ENCODE measurements around the gene CCDC144A. TPM values are rescaled to one million over a fixed set of nuclear protein-coding genes. Genes with fewer than 3 reads are reported as not detected.
A peak's percentile ranks its signal among the peaks of the same experiment; 100 is the strongest.
"Not testable (repeated sequence)": the region's sequence is repeated elsewhere in the genome, so short reads cannot be mapped to it uniquely, and the experiment has no call there.

CCDC144A gene
- polyA plus RNA-seq, 2 of the 4 experiments (the other 2 are of a cell fraction), result 2.5 to 12.7 TPM

- TF ChIP-seq, protein P1, sequence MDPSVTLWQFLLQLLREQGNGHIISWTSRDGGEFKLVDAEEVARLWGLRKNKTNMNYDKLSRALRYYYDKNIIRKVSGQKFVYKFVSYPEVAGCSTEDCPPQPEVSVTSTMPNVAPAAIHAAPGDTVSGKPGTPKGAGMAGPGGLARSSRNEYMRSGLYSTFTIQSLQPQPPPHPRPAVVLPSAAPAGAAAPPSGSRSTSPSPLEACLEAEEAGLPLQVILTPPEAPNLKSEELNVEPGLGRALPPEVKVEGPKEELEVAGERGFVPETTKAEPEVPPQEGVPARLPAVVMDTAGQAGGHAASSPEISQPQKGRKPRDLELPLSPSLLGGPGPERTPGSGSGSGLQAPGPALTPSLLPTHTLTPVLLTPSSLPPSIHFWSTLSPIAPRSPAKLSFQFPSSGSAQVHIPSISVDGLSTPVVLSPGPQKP (IDR thresholded peaks at IDR 0.05; ENCODE audit: low read depth, low read length), result no peak
- no peak for TF ChIP-seq CBX8 (IDR thresholded peaks at IDR 0.05)
- no peak for TF ChIP-seq HOXA7 (CRISPR knock-in tag; IDR thresholded peaks at IDR 0.05)
- TF ChIP-seq RARB (CRISPR knock-in tag; IDR thresholded peaks at IDR 0.05), result no peak
These were observed 36.5 kb upstream of the CCDC144A start, which contains the start of gene ZNF624 (continued) for GRCh38 chr17:16653367-16654041.

GRCh38 chr17:16661217-16661616 lies 28.8 kb upstream of the CCDC144A start:
- TF ChIP-seq HOXA7 (CRISPR knock-in tag; IDR thresholded peaks at IDR 0.05) (no peak), ZC3H11A (IDR thresholded peaks at IDR 0.05) (no peak), HES2 (IDR thresholded peaks at IDR 0.05) (no peak), JUNB (IDR thresholded peaks at IDR 0.05) (no peak), ESRRA (IDR thresholded peaks at IDR 0.05; ENCODE audit: borderline replicate concordance, low read length) (no peak), CHD4 (IDR thresholded peaks at IDR 0.05; ENCODE audit: borderline replicate concordance) (no peak), RARB (CRISPR knock-in tag; IDR thresholded peaks at IDR 0.05) (no peak), CTCF (IDR thresholded peaks at IDR 0.05) (no peak), HEYL (CRISPR knock-in tag; IDR thresholded peaks at IDR 0.05) (no peak), NFE2L2 (conservative IDR thresholded peaks at IDR 0.05; ENCODE audit: low read length) (no peak)
- Histone ChIP-seq H3K4me1 (no peaks in the 10 kb centered on the region), H3K27ac (no peak overlapping the region), H3K9me3 (no peaks in the 10 kb centered on the region; the same call in 2 of the 3 replicates), H3K4me3 (no peak overlapping the region), H3K4me2 (no peak overlapping the region)
- no peak for FAIRE-seq
- CTCF ChIA-PET, result no interaction called here
- POLR2A ChIA-PET, result no interaction called here
- no peak for DNase-seq (ENCODE audit: low read depth in 1 of 2, low spot score in 1 of 2)
- no peak for ATAC-seq

DNA sequence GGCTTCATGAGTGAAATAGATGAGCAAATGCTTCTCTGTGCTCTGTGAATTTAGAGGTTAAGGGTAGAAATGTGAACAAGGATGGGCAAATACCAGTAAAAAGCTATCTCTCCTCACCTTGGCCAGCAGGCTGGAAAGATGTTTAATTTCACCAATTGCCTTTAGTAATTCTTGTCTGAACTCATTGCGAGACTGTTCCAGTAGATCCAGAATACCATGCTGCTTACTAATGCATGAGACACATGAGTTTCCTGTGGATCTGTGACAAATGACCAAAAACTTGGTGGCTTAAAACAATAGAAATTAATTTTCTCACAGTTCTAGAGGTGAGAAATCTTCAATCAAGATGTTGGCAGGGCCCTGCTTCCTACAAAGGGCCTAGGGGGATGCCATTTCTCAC lies 27.1 kb upstream of the CCDC144A start:
- 54% methylated on average over 1 of the region's 1 CpG for WGBS (ENCODE audit: missing lambda C conversion rate)
- DNase-seq (ENCODE audit: low read depth in 1 of 2, low spot score in 1 of 2) (no peak), ATAC-seq (no peak), FAIRE-seq (no peak)
- TF ChIP-seq JUNB (IDR thresholded peaks at IDR 0.05), result no peak
- CTCF ChIA-PET, result interaction anchor here (0.6 kb wide), 1 partner anchor 22 kb away, joined by 3 read pairs; no protein-coding TSS in a partner anchor
- Histone ChIP-seq H3K9me3 (no peaks in the 10 kb centered on the region; the same call in 2 of the 3 replicates), H3K4me1 (no peaks in the 10 kb centered on the region), H3K4me3 (no peak overlapping the region), H3K4me2 (no peak overlapping the region), H3K27ac (no peak overlapping the region)
- POLR2A ChIA-PET, result no interaction called here

DNA sequence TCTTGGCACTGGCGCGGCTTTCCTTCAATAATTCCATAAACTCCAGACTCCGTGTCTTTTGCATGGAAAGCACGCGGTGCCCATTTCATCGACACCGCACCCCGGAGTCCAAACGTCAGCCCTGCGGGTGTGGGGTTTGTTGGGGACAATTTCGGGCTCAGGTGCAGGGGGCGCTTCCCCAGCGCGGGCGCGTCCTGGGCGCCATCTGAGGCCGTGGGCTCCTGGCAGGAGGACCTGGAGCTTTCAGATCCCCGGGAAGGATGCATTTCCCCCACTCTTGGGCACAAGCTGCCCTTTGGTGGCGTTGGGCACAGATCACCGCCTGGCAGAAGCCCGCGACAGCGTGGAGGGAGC lies 23.5 kb upstream of the CCDC144A start:
- DNase-seq (ENCODE audit: low read depth in 1 of 2, low spot score in 1 of 2); POLR2A ChIA-PET; H3K4me1 ChIP-seq; H3K9me3 ChIP-seq; CTCF ChIA-PET: not testable (repeated sequence)
- H3K27ac ChIP-seq, result peak overlapping the region; percentile 80 to 92
- ATAC-seq (peak; percentile 58 to 73; a peak in 5 of 6 replicates), FAIRE-seq (peak; percentile 7)
- WGBS (ENCODE audit: missing lambda C conversion rate), result 61% methylated on average over 21 of the region's 24 CpGs
- peak overlapping the region; percentile 66 for H3K4me2 ChIP-seq
- peak overlapping the region; percentile 64 for H3K4me3 ChIP-seq
- peak; percentile 16; the same call in 1 of the 3 replicates for TF ChIP-seq CTCF (IDR thresholded peaks at IDR 0.05)
- 0 out of 2 replicates have a peak, but pooled peaks have one; percentile 17 for TF ChIP-seq MAX (IDR thresholded peaks at IDR 0.05)
